ENCODE data around the gene SEZ6L. TPM values are rescaled to one million over a fixed set of nuclear protein-coding genes. Genes with fewer than 3 reads are reported as not detected.
A peak's percentile ranks its signal among the peaks of the same experiment; 100 is the strongest.

SEZ6L gene
- total and polyA plus RNA-seq, 9 donors, result 0.10 to 0.32 (median 0.15) TPM; not detected in 3

- intact Hi-C loops (cut with DNase I), result no loop called here
- Histone ChIP-seq H3K9me3 (no peaks in the 10 kb centered on the region), H3K36me3 (no peaks in the 10 kb centered on the region), H3K4me3 (peak overlapping the region; percentile 38), H3K27me3 (no peaks in the 10 kb centered on the region), H3K27ac (no peak overlapping the region), H3K4me1 (ENCODE audit: insufficient read depth) (peaks cover 8% of the 10 kb centered on the region)
- TF ChIP-seq POLR2A (IDR thresholded peaks at IDR 0.05) (no peak), EP300 (IDR thresholded peaks at IDR 0.05) (no peak), CTCF (IDR thresholded peaks at IDR 0.05) (no peak)
- 5 to 9% (median 7%) methylated on average over 34 to 50 of the region's 50 CpGs for WGBS, 3 donors
- DNase-seq, result no peak
These were observed 260.4 kb downstream of the SEZ6L start for GRCh38 chr22:26429458-26430286.

GRCh38 chr22:26430600-26430999, 261.3 kb downstream of the SEZ6L start:
- intact Hi-C loops (cut with DNase I), result no loop called here
- Histone ChIP-seq H3K4me1 (ENCODE audit: insufficient read depth) (peaks cover 8% of the 10 kb centered on the region), H3K9me3 (no peaks in the 10 kb centered on the region), H3K36me3 (no peaks in the 10 kb centered on the region), H3K27ac (no peak overlapping the region), H3K4me3 (no peak overlapping the region), H3K27me3 (no peaks in the 10 kb centered on the region)
- no peak for TF ChIP-seq EP300 (IDR thresholded peaks at IDR 0.05)
- no peak for TF ChIP-seq POLR2A (IDR thresholded peaks at IDR 0.05)
- no peak for TF ChIP-seq CTCF (IDR thresholded peaks at IDR 0.05)
- 78 to 85% (median 82%) methylated on average over 2 of the region's 2 CpGs for WGBS, 3 donors
- DNase-seq, result no peak

- intact Hi-C loops (cut with DNase I), result no loop called here
- no peak for DNase-seq
- H3K27ac ChIP-seq, result no peak overlapping the region
These were observed 262.2 kb downstream of the SEZ6L start for GRCh38 chr22:26431261-26431995.

More at GRCh38 chr22:26431261-26431995, 262.2 kb downstream of the SEZ6L start:
- Histone ChIP-seq H3K9me3 (no peaks in the 10 kb centered on the region), H3K4me1 (ENCODE audit: insufficient read depth) (peaks cover 8% of the 10 kb centered on the region), H3K4me3 (no peak overlapping the region), H3K27me3 (no peaks in the 10 kb centered on the region), H3K36me3 (no peaks in the 10 kb centered on the region)
- TF ChIP-seq CTCF (IDR thresholded peaks at IDR 0.05) (no peak), EP300 (IDR thresholded peaks at IDR 0.05) (no peak), POLR2A (IDR thresholded peaks at IDR 0.05) (no peak)
- WGBS, 3 donors, result 90 to 93% (median 91%) methylated on average over 13 of the region's 13 CpGs

All from ovary (tissue), 9 donors.